Spleen (tissue), 7 donors: ENCODE results near the gene LSM7.

ENCODE experiments used
- CTCF ChIP-seq, 11 experiments: fragments of 200-600 bp in 7 of 11; fragments of 450-650 bp in 4 of 11; sonication (generic) in 4 of 11; IDR thresholded peaks in 8 of 11; conservative IDR thresholded peaks in 3 of 11; 1 replicate in 7 of 11; 2 replicates in 4 of 11; pipeline versions ENCODE4 v1.4.0 to v1.8.0; 2016 to 2021; ENCODE audit warnings: antibody characterized with exemption in 11 of 11, inconsistent platforms in 4 of 11, mild to moderate bottlenecking in 1 of 11
- POLR2A ChIP-seq, 3 donors: fragments of 450-650 bp; IDR thresholded peaks; one replicate each; pipeline ENCODE4 v1.5.1; 2017; ENCODE audit warnings: antibody characterized with exemption in 3 of 3, mild to moderate bottlenecking in 1 of 3
- POLR2AphosphoS5 ChIP-seq, 3 donors: sonication (generic); formaldehyde crosslinking; IDR thresholded peaks; one replicate each; pipeline ENCODE4 v1.5.1; 2017; ENCODE audit warnings: antibody characterized with exemption in 3 of 3
- donor health status: DM: no; HTN: no; CAD: no; lungs with moderate emphysema.
- donor health status: DM: no; HTN: no; CAD: no.
- donor health status: DM: no; HTN: no; CAD: no.

- TF ChIP-seq POLR2A (IDR thresholded peaks at IDR 0.05) (peak in 1 of 3 donors; percentile 25), CTCF (IDR thresholded peaks at IDR 0.05 in 8 of 11, conservative IDR thresholded peaks at IDR 0.05 in 3 of 11) (no peak), POLR2AphosphoS5 (IDR thresholded peaks at IDR 0.05) (peak in 1 of 3 donors; percentile 84)
Measured at GRCh38 chr19:2327773-2328400, 499 bp downstream of the LSM7 start.
